GM18502 (cell line): ENCODE measurements around the gene TBCC.

Experiments used
- ATAC-seq: cut with Tn5 transposase; IDR thresholded peaks from one replicate; pipeline ENCODE4 v1.9.1; 2021; ENCODE audit warnings: mild to moderate bottlenecking; ENCODE audit not compliant: unreplicated experiment, poor library complexity

Gene TBCC

GRCh38 chr6:42774821-42775487, 29.1 kb upstream of the TBCC start:
- ATAC-seq, result peak; percentile 51

GRCh38 chr6:42774201-42774600, 28.3 kb upstream of the TBCC start:
- ATAC-seq, result no peak

- no peak for ATAC-seq
These were observed 25.8 kb upstream of the TBCC start for GRCh38 chr6:42771741-42772100.

- ATAC-seq, result no peak
These were observed 23.9 kb upstream of the TBCC start for GRCh38 chr6:42769836-42770235.

GRCh38 chr6:42769051-42769450, 23.1 kb upstream of the TBCC start:
- no peak for ATAC-seq

- ATAC-seq, result no peak
These were observed 20.3 kb upstream of the TBCC start for GRCh38 chr6:42766163-42766670.

- ATAC-seq, result no peak
These were observed 19.2 kb upstream of the TBCC start for GRCh38 chr6:42764911-42765648.

GRCh38 chr6:42762950-42763349, 17.0 kb upstream of the TBCC start:
- no peak for ATAC-seq

- no peak for ATAC-seq
These were observed 16.5 kb upstream of the TBCC start for GRCh38 chr6:42762426-42762859.

- no peak for ATAC-seq
These were observed 15.6 kb upstream of the TBCC start for GRCh38 chr6:42761287-42762067.

- no peak for ATAC-seq
These were observed 13.0 kb upstream of the TBCC start for GRCh38 chr6:42758756-42759430.

GRCh38 chr6:42756722-42757121, 10.8 kb upstream of the TBCC start:
- ATAC-seq, result no peak

GRCh38 chr6:42754759-42755158, 8.9 kb upstream of the TBCC start:
- ATAC-seq, result no peak

GRCh38 chr6:42751055-42751454, 5.2 kb upstream of the TBCC start:
- ATAC-seq, result no peak

- ATAC-seq, result no peak
These were observed 2.4 kb upstream of the TBCC start for GRCh38 chr6:42748203-42748898.

- peak; percentile 58 for ATAC-seq
These were observed 824 bp upstream of the TBCC start for GRCh38 chr6:42746463-42747391.

GRCh38 chr6:42745083-42745639, 742 bp downstream of the TBCC start:
- ATAC-seq, result no peak

GRCh38 chr6:42744351-42744893, 1.5 kb downstream of the TBCC start:
- ATAC-seq, result no peak
